HG02973 (cell line): ENCODE measurements around the gene LNX1.

ENCODE experiments used
- ATAC-seq: cut with Tn5 transposase; IDR thresholded peaks from one replicate; pipeline ENCODE4 v1.9.1; 2021; ENCODE audit warnings: moderate library complexity; ENCODE audit not compliant: unreplicated experiment

The LNX1 gene

GRCh38 chr4:53501561-53501960, 89.7 kb downstream of the LNX1 start:
- no peak for ATAC-seq

DNA sequence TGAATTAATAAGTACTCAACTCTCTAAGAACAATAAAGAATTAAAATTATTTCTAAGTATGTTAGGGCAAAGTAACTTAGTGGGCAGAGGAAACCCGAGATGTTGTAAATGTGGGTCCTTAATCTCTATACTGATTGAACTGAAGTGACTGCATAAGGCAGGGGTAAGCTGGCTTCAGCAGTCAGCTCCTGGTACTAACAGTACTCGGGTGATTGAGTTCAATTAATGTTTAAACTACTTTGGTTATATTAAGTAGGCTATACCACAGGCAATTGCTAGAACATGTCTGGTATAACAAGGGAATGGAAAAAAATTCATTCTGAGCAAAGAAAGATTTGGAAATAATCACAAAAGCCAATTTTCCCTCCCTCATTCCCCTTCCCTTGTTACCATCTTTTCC, 90.7 kb downstream of the LNX1 start:
- ATAC-seq, result no peak

DNA sequence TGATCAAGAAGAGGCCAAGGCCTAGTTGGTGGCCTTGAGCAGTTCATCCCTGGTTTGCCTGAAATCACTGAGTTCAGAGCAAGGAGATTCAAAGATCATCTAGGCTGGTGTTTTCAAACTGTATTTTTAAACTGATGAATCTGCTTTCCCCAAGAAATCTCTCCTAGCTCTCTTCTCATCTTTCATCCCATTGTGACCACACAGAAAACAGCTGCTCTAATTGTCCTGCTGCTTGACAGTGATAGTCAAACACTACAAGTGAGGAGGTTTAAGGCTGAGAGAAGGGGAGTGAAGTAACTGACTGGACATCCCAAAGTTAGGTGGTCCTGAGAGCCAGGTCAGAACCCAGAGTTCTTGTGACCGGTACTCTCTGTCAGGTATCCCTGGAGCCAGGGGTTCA, 91.5 kb downstream of the LNX1 start:
- ATAC-seq, result no peak

DNA sequence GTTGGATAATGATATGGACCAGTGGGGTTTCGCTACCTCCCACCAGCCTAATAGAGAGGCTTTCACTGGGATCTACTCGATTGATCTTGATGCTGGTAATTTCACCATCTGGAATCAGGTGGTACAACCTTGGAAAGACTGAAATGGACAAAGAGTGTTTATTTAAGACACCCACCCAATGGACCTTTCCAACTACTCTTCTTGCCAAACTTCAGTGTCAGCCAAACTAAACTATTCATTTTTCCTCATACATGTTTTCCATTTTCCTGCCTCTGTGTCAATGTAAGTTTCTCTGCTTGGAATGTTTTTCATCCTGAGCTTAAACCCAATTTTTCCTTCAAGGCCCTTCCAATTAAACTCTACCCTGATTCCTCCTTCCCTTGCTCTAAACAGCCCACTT, 92.6 kb downstream of the LNX1 start:
- ATAC-seq, result no peak

DNA sequence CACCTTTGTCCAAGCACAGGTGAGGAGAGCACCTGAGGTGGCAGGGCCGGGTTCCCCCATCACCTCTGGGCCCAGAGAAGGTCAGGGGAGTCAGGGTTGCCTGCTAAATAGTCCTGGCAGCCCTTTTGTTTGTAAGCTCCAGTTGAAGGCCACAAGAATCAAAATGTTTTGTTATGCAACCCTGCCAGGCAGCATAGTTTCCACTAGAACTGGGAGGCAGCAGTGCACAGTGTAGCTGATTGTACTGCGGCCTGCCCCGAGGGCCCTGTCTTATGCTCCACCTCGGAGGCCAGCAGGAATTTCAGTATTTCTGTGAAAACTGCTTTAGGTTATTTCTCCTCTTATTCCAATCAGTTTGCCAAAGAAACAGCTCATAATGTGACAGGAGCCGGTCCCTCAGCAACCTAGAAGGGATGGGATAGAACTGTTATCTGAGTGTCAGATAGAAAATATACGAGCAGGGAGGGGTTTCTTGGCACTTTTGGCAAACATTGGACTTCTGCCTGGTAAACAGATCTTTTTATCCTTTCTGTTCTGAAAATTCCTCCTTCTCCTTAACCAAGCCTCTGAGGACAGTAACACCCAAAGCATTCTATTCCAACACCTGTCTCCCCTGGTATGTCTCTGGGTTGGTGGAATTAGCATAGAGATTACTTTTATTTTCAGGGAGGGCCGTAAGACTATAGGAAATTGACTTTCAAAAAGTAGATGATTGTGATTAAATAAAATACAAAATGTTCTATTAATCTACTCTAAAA, 93.6 kb downstream of the LNX1 start:
- ATAC-seq, result no peak

DNA sequence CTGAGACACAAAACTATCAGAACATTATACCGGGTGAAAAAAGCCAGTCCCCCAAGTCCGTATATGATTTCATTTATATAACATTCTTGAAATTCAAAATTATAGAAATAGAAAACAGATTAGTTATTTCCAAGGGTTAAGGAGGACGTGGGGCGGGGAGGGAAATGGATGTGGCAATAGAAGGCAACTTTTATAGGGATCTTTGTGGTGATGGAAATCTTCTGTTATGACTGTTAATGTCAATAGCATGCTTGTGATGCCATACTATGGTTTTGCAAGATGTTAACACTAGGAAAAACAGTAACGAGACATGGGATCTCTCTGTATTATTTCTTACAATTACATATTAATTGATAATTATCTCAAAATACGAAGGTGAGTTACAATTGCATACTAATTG, 96.4 kb downstream of the LNX1 start:
- no peak for ATAC-seq

- no peak for ATAC-seq
These were observed 100.2 kb downstream of the LNX1 start for GRCh38 chr4:53490965-53491622.

- ATAC-seq, result no peak
These were observed 100.9 kb downstream of the LNX1 start for GRCh38 chr4:53490161-53490956.

DNA sequence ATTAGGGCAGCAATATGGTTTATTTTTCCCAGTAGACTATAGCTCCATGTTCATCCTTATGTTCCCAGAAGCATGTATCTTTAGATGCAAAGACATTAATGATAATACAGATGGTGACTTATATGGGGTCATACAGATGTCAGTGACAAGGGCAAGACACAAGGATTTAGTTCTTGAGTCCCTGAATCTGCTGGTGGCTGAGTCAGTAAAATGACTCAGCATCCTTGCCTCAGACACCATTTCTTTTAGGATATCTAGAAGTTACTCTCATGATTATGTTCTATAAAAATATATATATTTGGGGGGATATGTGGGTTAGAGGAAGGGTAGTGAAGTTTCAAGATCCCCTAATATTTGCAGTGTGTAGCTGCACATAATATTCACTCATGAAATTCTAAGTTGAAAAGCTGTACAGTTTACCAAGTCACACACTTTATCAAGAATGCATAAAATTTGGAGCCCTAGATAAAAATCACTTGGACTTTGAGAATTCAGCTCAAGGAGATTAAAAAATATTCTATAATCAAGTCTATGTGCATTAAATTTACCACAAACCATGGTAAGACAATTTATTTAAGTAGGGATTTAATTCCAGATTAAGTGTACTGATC, 101.9 kb downstream of the LNX1 start:
- no peak for ATAC-seq

DNA sequence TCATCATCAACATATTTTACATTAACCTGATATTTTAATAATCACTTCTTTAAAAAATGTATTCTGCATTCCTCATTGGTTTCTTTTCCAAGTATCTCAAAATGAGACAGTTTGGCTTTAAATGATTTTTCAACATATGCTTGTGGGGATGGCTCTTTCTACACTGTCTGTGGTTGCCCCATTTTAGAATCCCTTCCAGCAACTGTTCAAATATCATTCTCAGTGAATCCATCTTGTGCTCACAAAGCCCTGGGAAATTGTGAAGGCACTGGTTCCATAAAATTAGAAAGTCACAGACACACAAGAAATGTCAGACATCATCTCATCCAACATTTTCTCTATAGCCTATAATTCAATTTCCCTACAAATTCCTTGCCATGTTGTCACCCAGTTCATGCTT, 103.5 kb downstream of the LNX1 start:
- ATAC-seq, result no peak

- ATAC-seq, result no peak
These were observed 105.6 kb downstream of the LNX1 start for GRCh38 chr4:53485658-53486040.

DNA sequence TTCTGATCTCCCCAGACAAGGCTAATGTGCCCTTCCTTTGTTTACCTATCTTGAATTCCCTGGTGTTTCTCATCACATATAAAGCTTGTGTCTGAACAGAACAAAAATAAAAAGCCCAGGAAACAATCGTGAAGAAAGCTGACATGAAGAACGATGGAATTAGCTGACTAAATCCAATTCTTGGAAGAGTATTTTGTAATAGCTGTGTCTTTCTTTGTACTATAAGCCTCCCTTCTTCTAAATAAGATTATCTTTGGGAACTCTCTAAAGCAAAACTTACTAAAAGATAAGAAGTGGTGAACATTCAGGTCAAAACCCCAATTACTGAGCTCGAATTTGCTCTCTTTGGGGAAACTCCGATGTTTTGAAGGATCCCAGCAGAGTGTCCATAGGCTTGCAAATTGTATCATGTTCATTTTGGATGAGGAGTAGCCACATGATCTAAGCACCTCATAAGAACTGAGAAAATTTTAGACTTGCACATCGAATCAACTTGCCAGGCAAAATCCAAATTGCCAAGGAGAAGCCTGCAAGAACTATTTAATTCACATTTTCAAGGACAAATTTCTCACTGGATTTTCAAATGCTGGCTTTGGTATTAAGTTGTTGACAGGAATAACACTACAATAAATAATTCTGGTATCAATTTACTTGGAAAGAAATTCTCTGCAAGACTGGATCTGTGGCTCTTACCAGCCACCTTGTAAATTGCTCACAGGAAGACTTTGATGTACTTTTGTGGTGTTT, 106.2 kb downstream of the LNX1 start:
- ATAC-seq, result no peak

- ATAC-seq, result no peak
These were observed 108.0 kb downstream of the LNX1 start for GRCh38 chr4:53483250-53483649.

DNA sequence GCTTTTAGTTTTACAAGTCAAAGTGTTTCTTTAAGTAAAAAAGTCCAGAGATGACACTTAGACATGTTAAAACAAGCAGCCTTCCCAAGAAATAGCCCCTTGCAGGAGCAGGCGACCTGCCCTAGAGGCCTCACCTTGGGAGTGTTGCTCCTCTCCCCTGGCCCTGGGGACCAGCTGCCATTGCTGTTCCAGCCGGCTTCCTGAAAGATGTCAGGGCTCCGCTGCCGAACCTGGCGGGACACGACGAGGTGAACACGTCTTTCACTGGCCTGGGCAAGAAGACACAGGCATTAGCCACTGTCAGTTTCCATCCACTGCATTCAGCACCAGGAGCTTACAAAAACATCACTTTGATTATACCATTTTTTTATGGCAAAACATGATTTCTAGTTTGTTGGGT, 109.7 kb downstream of the LNX1 start:
- ATAC-seq, result no peak

DNA sequence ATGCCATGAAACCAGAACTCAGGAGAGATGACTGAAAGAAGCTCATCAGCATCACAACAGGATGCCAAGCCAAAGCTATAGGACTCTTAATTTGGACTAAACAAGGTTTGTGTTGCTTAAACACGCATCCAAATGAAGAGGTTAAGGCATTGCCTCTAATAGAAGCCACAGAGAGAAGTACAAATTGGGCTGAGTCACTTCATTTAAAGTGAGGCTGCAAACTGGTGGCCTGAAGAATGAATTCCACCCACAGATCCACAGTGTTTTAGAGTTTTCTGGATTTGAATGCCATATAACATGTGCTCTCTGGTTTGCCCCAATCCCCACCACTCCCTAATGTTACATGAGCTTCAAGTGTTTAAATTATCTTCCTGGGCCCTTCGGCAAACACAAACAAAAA, 110.4 kb downstream of the LNX1 start:
- ATAC-seq, result no peak

DNA sequence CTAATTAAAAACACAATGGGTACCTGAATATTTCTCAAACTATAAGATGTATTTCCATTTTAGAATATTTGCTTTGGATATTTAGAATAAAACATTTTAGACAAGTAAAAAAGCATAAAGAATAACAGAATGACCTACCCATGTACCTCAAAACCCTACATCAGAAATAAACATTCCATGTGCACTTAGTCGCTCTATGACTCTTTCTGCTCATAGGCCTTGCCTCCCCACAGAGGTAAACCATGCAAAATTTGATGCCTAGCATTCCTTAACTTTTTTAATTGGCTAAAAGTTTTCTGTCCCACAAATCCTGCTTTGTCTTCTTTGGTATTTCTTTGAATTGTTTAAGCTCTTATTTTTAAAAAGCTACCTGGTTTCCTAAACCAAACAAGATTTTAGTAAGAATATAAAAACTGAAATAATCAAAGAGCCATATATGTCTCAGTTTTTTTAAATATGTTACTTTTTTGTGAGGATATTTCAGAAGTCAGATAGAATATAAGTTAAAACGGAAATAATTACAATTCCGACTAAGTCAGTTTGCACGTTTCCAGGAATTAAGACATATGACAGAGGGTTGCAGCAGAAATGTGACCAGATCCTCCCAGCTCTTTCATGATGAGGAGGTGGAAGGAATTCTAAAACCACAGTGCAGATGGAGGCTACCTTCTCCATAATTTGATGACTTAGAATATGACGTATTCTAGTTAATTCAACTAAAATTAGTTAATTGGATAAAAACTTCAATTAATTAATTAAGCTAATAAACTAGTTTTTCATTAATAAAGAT, 111.4 kb downstream of the LNX1 start:
- ATAC-seq, result no peak

DNA sequence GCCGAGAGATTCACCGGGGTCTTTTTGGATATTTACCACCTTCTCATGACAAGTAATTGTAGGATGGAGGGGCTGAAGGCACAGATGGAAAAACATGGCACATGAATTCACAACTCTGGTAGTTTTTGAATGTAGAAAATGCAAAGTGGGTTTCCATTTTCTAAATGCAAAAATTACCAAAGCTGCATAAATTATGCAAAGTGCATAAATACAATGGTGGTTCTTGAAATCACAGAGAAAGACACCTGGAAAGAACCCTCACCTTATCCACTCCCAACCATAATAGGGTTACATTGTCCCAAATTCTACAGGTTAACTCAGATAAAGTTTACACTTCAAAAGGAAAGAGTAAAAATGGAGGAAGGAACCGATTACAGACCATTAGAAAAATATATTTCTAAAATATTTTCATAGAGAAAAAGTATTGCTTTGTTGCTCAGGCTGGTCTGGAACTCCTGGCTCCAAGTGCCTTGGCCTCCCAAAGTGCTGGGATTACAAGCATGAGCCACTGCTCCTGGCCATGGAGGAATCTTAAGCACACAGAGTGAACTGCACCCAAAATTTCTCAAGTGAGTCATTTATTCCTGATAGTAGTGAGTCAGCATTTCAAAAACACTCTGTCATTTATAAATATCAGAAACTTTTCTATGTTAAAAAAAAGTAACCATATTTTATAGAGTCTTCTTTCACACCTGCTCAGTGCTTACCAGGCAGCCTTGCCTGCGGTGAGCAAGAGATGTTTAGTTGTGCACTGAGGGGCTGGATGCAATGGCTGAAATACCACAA, 112.4 kb downstream of the LNX1 start:
- ATAC-seq, result no peak

- ATAC-seq, result no peak
These were observed 113.7 kb downstream of the LNX1 start for GRCh38 chr4:53477636-53478035.

DNA sequence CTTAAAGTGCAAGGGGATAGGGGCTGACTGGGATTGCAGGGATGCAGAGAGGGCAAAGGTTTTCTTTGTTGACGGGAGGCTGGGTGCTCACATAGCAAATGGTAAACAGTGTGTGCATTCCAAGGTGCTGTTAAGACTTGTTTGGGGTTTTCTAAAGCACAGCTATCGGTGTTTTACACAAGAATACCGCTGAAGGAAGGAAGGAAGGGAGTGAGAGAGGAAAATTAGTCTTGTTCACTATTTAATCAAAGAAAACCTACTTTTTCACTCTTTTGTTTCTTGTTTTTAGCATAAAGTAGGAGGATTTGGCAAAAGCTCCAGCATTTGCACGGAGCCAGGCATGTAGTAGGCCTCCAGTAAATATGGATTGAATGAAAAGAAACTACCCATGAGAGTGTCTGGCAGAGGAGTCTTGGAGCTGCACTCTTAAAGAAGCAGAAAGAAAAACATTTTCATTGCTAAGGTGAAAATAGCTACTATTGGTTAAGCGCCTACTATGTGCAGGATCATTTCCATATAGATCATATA, 114.2 kb downstream of the LNX1 start:
- no peak for ATAC-seq
